Measurements from ENCODE around the gene SHB. TPM values are rescaled to one million over a fixed set of nuclear protein-coding genes. Genes with fewer than 3 reads are reported as not detected.

Gene SHB
- total RNA-seq, 2 experiments from 2014 or later, result 0.41 to 1.0 TPM

DNA sequence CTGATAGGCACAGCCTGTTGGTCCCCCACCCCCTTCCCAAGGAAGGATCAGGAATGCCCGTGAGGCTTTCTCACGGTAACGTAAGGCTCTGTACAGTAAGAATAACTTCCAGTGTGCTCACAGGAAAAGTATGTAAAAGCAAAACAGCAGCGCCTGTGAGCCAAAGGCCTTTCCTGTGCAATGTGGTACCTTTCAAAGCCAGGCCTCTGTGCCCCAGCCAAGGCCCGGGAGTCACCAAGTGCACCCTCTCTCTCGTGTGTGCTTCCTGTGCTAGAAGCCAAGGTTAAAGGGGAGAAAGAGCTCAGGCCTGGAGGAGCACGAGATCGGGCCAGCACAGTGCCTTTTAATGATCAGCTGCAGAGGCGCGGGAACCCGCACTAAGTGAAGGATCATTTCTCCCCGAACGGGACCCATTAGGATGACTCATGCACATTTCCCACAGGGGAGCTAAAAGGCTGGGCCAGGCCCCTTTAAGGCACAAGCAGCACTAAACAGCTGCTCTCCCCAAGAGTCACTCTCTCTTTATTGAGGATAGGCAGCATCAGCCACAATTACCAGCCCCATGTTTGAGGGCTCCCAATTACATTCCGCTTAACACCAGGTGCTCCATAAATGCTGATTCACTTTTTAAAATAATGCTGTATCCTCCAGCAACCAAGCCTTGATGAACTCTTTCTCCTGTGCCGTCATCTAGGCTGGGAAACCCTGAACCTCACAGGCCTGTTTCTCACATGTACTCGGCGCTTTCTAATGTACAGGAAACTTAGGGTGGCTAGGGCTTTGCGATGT lies 42.8 kb downstream of the SHB start:
- CTCF ChIA-PET (ENCODE audit: unreplicated experiment), result interaction anchor here (0.6 kb wide), 1 partner anchor 728 kb away, joined by 3 read pairs; no protein-coding TSS in a partner anchor
- no peak for TF ChIP-seq EZH2phosphoT487 (IDR thresholded peaks at IDR 0.05; ENCODE audit: borderline replicate concordance, low read depth, low read length)
- TF ChIP-seq, protein P1, sequence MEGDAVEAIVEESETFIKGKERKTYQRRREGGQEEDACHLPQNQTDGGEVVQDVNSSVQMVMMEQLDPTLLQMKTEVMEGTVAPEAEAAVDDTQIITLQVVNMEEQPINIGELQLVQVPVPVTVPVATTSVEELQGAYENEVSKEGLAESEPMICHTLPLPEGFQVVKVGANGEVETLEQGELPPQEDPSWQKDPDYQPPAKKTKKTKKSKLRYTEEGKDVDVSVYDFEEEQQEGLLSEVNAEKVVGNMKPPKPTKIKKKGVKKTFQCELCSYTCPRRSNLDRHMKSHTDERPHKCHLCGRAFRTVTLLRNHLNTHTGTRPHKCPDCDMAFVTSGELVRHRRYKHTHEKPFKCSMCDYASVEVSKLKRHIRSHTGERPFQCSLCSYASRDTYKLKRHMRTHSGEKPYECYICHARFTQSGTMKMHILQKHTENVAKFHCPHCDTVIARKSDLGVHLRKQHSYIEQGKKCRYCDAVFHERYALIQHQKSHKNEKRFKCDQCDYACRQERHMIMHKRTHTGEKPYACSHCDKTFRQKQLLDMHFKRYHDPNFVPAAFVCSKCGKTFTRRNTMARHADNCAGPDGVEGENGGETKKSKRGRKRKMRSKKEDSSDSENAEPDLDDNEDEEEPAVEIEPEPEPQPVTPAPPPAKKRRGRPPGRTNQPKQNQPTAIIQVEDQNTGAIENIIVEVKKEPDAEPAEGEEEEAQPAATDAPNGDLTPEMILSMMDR (conservative IDR thresholded peaks at IDR 0.05; ENCODE audit: low read length), result no peak
- no TSS peak for BruUV-seq (replicated peaks)
- intact Hi-C loops (cut with micrococcal nuclease; ENCODE audit: unreplicated experiment), result no loop called here
- no peaks in the 10 kb centered on the region for H3K9me3 ChIP-seq (ENCODE audit: low read length)
- H3K4me3 ChIP-seq (ENCODE audit: low read depth, low read length, poor library complexity, severe bottlenecking), result no peak overlapping the region
- H3K36me3 ChIP-seq (ENCODE audit: insufficient read depth, low read length), result no peaks in the 10 kb centered on the region
- no peak for DNase-seq (ENCODE audit: low spot score)
- no peaks in the 10 kb centered on the region for H4K20me1 ChIP-seq (ENCODE audit: insufficient read depth, low read length)
- H3K9me2 ChIP-seq (ENCODE audit: insufficient read depth, low read length), result no peaks in the 10 kb centered on the region
- H3K79me2 ChIP-seq (ENCODE audit: insufficient read depth, low read depth, low read length), result no peaks in the 10 kb centered on the region
- POLR2A ChIA-PET, result interaction anchor here (0.5 kb wide), 1 partner anchor 390 kb away, joined by 3 read pairs; no protein-coding TSS in a partner anchor
- no peak overlapping the region for H2AFZ ChIP-seq (ENCODE audit: low read length)
- H3K4me1 ChIP-seq (ENCODE audit: insufficient read depth, low read length, poor library complexity, severe bottlenecking), result no peaks in the 10 kb centered on the region
- H3K27ac ChIP-seq (ENCODE audit: low read depth, low read length, poor library complexity, severe bottlenecking), result no peak overlapping the region
- H3K4me2 ChIP-seq (ENCODE audit: low read length), result no peak overlapping the region

DNA sequence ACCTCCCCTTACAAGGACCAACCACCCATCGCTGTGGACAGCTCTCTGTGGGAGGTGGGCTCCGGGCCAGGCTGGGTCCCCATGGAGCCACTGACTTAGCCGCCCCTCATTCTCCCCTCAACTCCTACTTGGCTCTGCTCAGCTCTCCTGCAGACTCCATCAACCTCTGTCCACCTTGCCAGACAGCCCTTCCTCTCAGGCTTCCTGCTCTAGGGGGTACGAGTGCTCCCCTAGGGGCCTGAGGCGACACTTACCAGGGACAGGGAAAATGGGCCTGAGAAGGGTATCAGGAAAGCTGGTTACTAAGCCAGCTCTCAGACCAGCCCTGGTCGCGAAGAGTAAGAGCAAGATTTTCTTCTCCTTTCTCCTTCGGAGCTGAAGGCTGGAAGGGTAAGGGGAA lies 43.9 kb downstream of the SHB start:
- ChIA-PET CTCF (ENCODE audit: unreplicated experiment) (no interaction called here), POLR2A (no interaction called here)
- Histone ChIP-seq H4K20me1 (ENCODE audit: insufficient read depth, low read length) (no peaks in the 10 kb centered on the region), H3K9me2 (ENCODE audit: insufficient read depth, low read length) (no peaks in the 10 kb centered on the region), H3K9me3 (ENCODE audit: low read length) (no peaks in the 10 kb centered on the region), H2AFZ (ENCODE audit: low read length) (no peak overlapping the region), H3K36me3 (ENCODE audit: insufficient read depth, low read length) (no peaks in the 10 kb centered on the region), H3K4me1 (ENCODE audit: insufficient read depth, low read length, poor library complexity, severe bottlenecking) (no peaks in the 10 kb centered on the region), H3K4me2 (ENCODE audit: low read length) (no peak overlapping the region), H3K79me2 (ENCODE audit: insufficient read depth, low read depth, low read length) (no peaks in the 10 kb centered on the region), H3K4me3 (ENCODE audit: low read depth, low read length, poor library complexity, severe bottlenecking) (no peak overlapping the region), H3K27ac (ENCODE audit: low read depth, low read length, poor library complexity, severe bottlenecking) (no peak overlapping the region)
- BruUV-seq (replicated peaks), result no TSS peak
- TF ChIP-seq, protein P1 (conservative IDR thresholded peaks at IDR 0.05; ENCODE audit: low read length), result no peak
- TF ChIP-seq EZH2phosphoT487 (IDR thresholded peaks at IDR 0.05; ENCODE audit: borderline replicate concordance, low read depth, low read length), result no peak
- DNase-seq (ENCODE audit: low spot score), result no peak
- intact Hi-C loops (cut with micrococcal nuclease; ENCODE audit: unreplicated experiment), result no loop called here

DNA sequence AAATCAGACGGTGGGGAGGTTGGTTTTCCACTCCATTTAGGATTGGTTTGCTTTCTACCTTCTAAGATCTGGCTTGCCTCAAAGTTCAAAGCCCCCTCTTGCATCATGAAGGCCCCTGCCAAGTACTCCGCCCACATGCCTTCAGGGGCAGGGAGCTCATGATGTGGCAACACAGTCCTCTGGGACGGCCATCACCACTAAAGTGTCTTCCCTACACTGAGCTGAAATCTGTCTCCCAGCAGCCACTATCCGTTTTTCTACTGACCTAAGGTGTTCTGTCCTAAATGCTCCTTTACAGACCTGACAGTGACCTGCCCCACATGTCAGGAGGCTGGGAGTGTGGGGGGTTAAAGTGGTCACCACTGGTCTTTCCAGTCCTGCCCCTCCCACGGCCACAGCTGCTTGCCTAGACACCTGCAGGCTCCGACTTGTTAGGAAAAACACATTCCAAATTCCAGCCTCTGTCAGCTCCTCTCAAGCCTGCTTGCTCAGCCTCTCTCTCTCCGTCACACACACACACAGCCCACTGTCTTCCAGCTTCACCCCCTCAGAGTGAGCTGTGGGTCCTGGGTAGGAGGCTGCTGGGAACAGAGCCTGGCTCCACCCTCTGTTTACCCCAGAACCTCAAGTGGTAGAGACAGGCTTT lies 44.9 kb downstream of the SHB start:
- Histone ChIP-seq H3K27ac (ENCODE audit: low read depth, low read length, poor library complexity, severe bottlenecking) (no peak overlapping the region), H3K4me3 (ENCODE audit: low read depth, low read length, poor library complexity, severe bottlenecking) (no peak overlapping the region), H3K36me3 (ENCODE audit: insufficient read depth, low read length) (no peaks in the 10 kb centered on the region), H3K9me3 (ENCODE audit: low read length) (no peaks in the 10 kb centered on the region), H3K79me2 (ENCODE audit: insufficient read depth, low read depth, low read length) (no peaks in the 10 kb centered on the region), H3K4me1 (ENCODE audit: insufficient read depth, low read length, poor library complexity, severe bottlenecking) (no peaks in the 10 kb centered on the region), H4K20me1 (ENCODE audit: insufficient read depth, low read length) (no peaks in the 10 kb centered on the region), H3K4me2 (ENCODE audit: low read length) (no peak overlapping the region), H3K9me2 (ENCODE audit: insufficient read depth, low read length) (no peaks in the 10 kb centered on the region), H2AFZ (ENCODE audit: low read length) (no peak overlapping the region)
- CTCF ChIA-PET (ENCODE audit: unreplicated experiment), result no interaction called here
- POLR2A ChIA-PET, result interaction anchor here (0.6 kb wide), 1 partner anchor 683 kb away, joined by 4 read pairs; no protein-coding TSS in a partner anchor
- intact Hi-C loops (cut with micrococcal nuclease; ENCODE audit: unreplicated experiment), result no loop called here
- no peak for DNase-seq (ENCODE audit: low spot score)
- no TSS peak for BruUV-seq (replicated peaks)
- TF ChIP-seq EZH2phosphoT487 (IDR thresholded peaks at IDR 0.05; ENCODE audit: borderline replicate concordance, low read depth, low read length), result no peak
- TF ChIP-seq, protein P1 (conservative IDR thresholded peaks at IDR 0.05; ENCODE audit: low read length), result no peak
